GM08714 (cell line): ENCODE data around the gene CASK.
A peak's percentile ranks its signal among the peaks of the same experiment; 100 is the strongest.

Experiments
- H3K4me3 ChIP-seq: fragments of 200-500 bp; sonication (Bioruptor generic); 2 replicates; pipeline ENCODE4 v1.5.1; 2014; ENCODE audit warnings: mild to moderate bottlenecking, low read length, inconsistent platforms
- ZNF274 ChIP-seq: IDR thresholded peaks from 2 replicates; pipeline ENCODE4 v1.6.1; 2012; ENCODE audit warnings: mild to moderate bottlenecking, low read depth, low read length

Gene CASK

GRCh38 chrX:41923211-41923977, at the start of gene CASK:
Gene CASK (minus strand): TSS chrX:41923554. CDS start chrX:41922988, 566 bp downstream.
- no peak for TF ChIP-seq ZNF274
- peak within 1 kb of the TSS; percentile 96 for H3K4me3 ChIP-seq

- no peak overlapping the region for H3K4me3 ChIP-seq
- no peak for TF ChIP-seq ZNF274
Measured at GRCh38 chrX:41971346-41971745, 48.0 kb upstream of the CASK start.

- no peak for TF ChIP-seq ZNF274
Measured at GRCh38 chrX:41970419-41970818, 47.1 kb upstream of the CASK start.

GRCh38 chrX:41963348-41963747, 40.0 kb upstream of the CASK start:
- TF ChIP-seq ZNF274, result no peak
- H3K4me3 ChIP-seq, result no peak overlapping the region

More at GRCh38 chrX:41970419-41970818, 47.1 kb upstream of the CASK start:
- no peak overlapping the region for H3K4me3 ChIP-seq

- no peak for TF ChIP-seq ZNF274
- no peak overlapping the region for H3K4me3 ChIP-seq
Measured at GRCh38 chrX:41960142-41960541, 36.8 kb upstream of the CASK start.

GRCh38 chrX:41958861-41959260, 35.5 kb upstream of the CASK start:
- no peak overlapping the region for H3K4me3 ChIP-seq
- TF ChIP-seq ZNF274, result no peak

- no peak overlapping the region for H3K4me3 ChIP-seq
- TF ChIP-seq ZNF274, result no peak
Measured at GRCh38 chrX:41956027-41956426, 32.7 kb upstream of the CASK start.

GRCh38 chrX:41952102-41952501, 28.7 kb upstream of the CASK start:
- TF ChIP-seq ZNF274, result no peak
- no peak overlapping the region for H3K4me3 ChIP-seq

- no peak overlapping the region for H3K4me3 ChIP-seq
- no peak for TF ChIP-seq ZNF274
Measured at GRCh38 chrX:41946989-41947612, 23.7 kb upstream of the CASK start.

- no peak overlapping the region for H3K4me3 ChIP-seq
- no peak for TF ChIP-seq ZNF274
Measured at GRCh38 chrX:41946235-41946634, 22.9 kb upstream of the CASK start.

GRCh38 chrX:41935832-41936231, 12.5 kb upstream of the CASK start:
- TF ChIP-seq ZNF274, result no peak
- no peak overlapping the region for H3K4me3 ChIP-seq

GRCh38 chrX:41933546-41933945, 10.2 kb upstream of the CASK start:
- H3K4me3 ChIP-seq, result no peak overlapping the region
- no peak for TF ChIP-seq ZNF274

- no peak overlapping the region for H3K4me3 ChIP-seq
- no peak for TF ChIP-seq ZNF274
Measured at GRCh38 chrX:41932885-41933284, 9.5 kb upstream of the CASK start.

GRCh38 chrX:41931591-41931990, 8.2 kb upstream of the CASK start:
- H3K4me3 ChIP-seq, result no peak overlapping the region
- no peak for TF ChIP-seq ZNF274

- TF ChIP-seq ZNF274, result no peak
- H3K4me3 ChIP-seq, result peak overlapping the region; percentile 85
Measured at GRCh38 chrX:41923978-41924683, 777 bp upstream of the CASK start.
